RWPE2 (cell line): ENCODE data around the gene CNKSR3.
A peak's percentile ranks its signal among the peaks of the same experiment; 100 is the strongest.

ENCODE experiments used
- ATAC-seq: fragments of 200-7000 bp; cut with Tn5 transposase; 3 replicates; pipeline ENCODE4 v1.9.1; 2021; ENCODE audit warnings: low read depth
- DNase-seq: peaks from one replicate; pipeline ENCODE4 v3.0.0-alpha.2; 2020; ENCODE audit warnings: low spot score
- H3K27ac ChIP-seq: fragments of 450-650 bp; 2 replicates; pipeline ENCODE4 v1.5.1; 2017; ENCODE audit warnings: mild to moderate bottlenecking; ENCODE audit not compliant: poor library complexity, severe bottlenecking
- H3K27me3 ChIP-seq: fragments of 250-450 bp; sonication (Bioruptor Pico); 2 replicates; pipeline ENCODE4 v1.5.1; 2021; ENCODE audit warnings: mild to moderate bottlenecking, moderate library complexity; ENCODE audit not compliant: insufficient read depth, poor library complexity, severe bottlenecking
- H3K36me3 ChIP-seq: fragments of 250-450 bp; sonication (Bioruptor Pico); 2 replicates; pipeline ENCODE4 v1.5.1; 2020; ENCODE audit warnings: low read depth, mild to moderate bottlenecking, moderate library complexity
- H3K4me1 ChIP-seq: fragments of 250-450 bp; sonication (Bioruptor Pico); 2 replicates; pipeline ENCODE4 v1.5.1; 2021; ENCODE audit warnings: mild to moderate bottlenecking, moderate library complexity; ENCODE audit not compliant: insufficient read depth, poor library complexity, severe bottlenecking
- H3K4me3 ChIP-seq: fragments of 250-450 bp; sonication (Bioruptor Pico); 2 replicates; pipeline ENCODE4 v1.5.1; 2021; ENCODE audit warnings: mild to moderate bottlenecking, moderate library complexity; ENCODE audit not compliant: severe bottlenecking
- H3K9me3 ChIP-seq: fragments of 250-450 bp; sonication (Bioruptor Pico); 2 replicates; pipeline ENCODE4 v1.5.1; 2021; ENCODE audit warnings: mild to moderate bottlenecking, moderate library complexity; ENCODE audit not compliant: severe bottlenecking
- CTCF ChIP-seq: fragments of 450-650 bp; IDR thresholded peaks from one replicate; pipeline ENCODE4 v1.5.1; 2017; ENCODE audit warnings: mild to moderate bottlenecking, moderate library complexity; ENCODE audit not compliant: poor library complexity, severe bottlenecking

The CNKSR3 gene

GRCh38 chr6:154510144-154510905 is at the start of gene CNKSR3:
CNKSR3 (minus strand) TSS chr6:154510685; CDS start chr6:154510114, 571 bp downstream.
- no peak for TF ChIP-seq CTCF
- Histone ChIP-seq H3K4me1 (peaks cover 10% of the 10 kb centered on the region), H3K27me3 (no peaks in the 10 kb centered on the region), H3K4me3 (peak within 1 kb of the TSS; percentile 68), H3K27ac (peak within 1 kb of the TSS; percentile 61), H3K36me3 (no peaks in the 10 kb centered on the region), H3K9me3 (no peaks in the 10 kb centered on the region)
- ATAC-seq = peak; percentile 77
- peak; percentile 90 for DNase-seq

GRCh38 chr6:154558984-154559383 is 48.5 kb upstream of the CNKSR3 start:
- H3K36me3 ChIP-seq = no peaks in the 10 kb centered on the region
- H3K4me1 ChIP-seq = no peaks in the 10 kb centered on the region
- no peak for TF ChIP-seq CTCF
- ATAC-seq (no peak), DNase-seq (no peak)
- no peak overlapping the region for H3K27ac ChIP-seq
- no peaks in the 10 kb centered on the region for H3K27me3 ChIP-seq
- H3K9me3 ChIP-seq = no peaks in the 10 kb centered on the region
- H3K4me3 ChIP-seq = no peak overlapping the region

GRCh38 chr6:154558513-154558912 is 48.0 kb upstream of the CNKSR3 start:
- H3K27me3 ChIP-seq = no peaks in the 10 kb centered on the region
- ATAC-seq (no peak), DNase-seq (no peak)
- no peak for TF ChIP-seq CTCF
- H3K27ac ChIP-seq = no peak overlapping the region
- H3K9me3 ChIP-seq = no peaks in the 10 kb centered on the region
- no peak overlapping the region for H3K4me3 ChIP-seq
- H3K4me1 ChIP-seq = no peaks in the 10 kb centered on the region
- no peaks in the 10 kb centered on the region for H3K36me3 ChIP-seq

GRCh38 chr6:154555073-154555677 is 44.7 kb upstream of the CNKSR3 start:
- no peaks in the 10 kb centered on the region for H3K9me3 ChIP-seq
- no peak for DNase-seq
- no peak overlapping the region for H3K4me3 ChIP-seq
- no peaks in the 10 kb centered on the region for H3K27me3 ChIP-seq
- peak; percentile 98 for ATAC-seq
- no peaks in the 10 kb centered on the region for H3K36me3 ChIP-seq
- TF ChIP-seq CTCF = no peak
- H3K4me1 ChIP-seq = no peaks in the 10 kb centered on the region
- no peak overlapping the region for H3K27ac ChIP-seq

GRCh38 chr6:154554491-154554890 is 44.0 kb upstream of the CNKSR3 start:
- H3K9me3 ChIP-seq = no peaks in the 10 kb centered on the region
- no peak for ATAC-seq
- H3K36me3 ChIP-seq = no peaks in the 10 kb centered on the region
- no peak for TF ChIP-seq CTCF
- no peak for DNase-seq
- no peaks in the 10 kb centered on the region for H3K4me1 ChIP-seq
- no peaks in the 10 kb centered on the region for H3K27me3 ChIP-seq
- no peak overlapping the region for H3K27ac ChIP-seq
- H3K4me3 ChIP-seq = no peak overlapping the region
